ENCODE results near the gene RNU1-3. TPM values are rescaled to one million over a fixed set of nuclear protein-coding genes. Genes with fewer than 3 reads are reported as not detected.
"Not testable (repeated sequence)": the region's sequence is repeated elsewhere in the genome, so short reads cannot be mapped to it uniquely, and the experiment has no call there.

RNU1-3 gene
- total and polyA plus RNA-seq, 9 of the 15 experiments (the other 6 are each of a cell fraction or from before 2014, with no cell fraction given) = under 0.01 to 32,823 (median 2,538) TPM; not detected in 4

DNA sequence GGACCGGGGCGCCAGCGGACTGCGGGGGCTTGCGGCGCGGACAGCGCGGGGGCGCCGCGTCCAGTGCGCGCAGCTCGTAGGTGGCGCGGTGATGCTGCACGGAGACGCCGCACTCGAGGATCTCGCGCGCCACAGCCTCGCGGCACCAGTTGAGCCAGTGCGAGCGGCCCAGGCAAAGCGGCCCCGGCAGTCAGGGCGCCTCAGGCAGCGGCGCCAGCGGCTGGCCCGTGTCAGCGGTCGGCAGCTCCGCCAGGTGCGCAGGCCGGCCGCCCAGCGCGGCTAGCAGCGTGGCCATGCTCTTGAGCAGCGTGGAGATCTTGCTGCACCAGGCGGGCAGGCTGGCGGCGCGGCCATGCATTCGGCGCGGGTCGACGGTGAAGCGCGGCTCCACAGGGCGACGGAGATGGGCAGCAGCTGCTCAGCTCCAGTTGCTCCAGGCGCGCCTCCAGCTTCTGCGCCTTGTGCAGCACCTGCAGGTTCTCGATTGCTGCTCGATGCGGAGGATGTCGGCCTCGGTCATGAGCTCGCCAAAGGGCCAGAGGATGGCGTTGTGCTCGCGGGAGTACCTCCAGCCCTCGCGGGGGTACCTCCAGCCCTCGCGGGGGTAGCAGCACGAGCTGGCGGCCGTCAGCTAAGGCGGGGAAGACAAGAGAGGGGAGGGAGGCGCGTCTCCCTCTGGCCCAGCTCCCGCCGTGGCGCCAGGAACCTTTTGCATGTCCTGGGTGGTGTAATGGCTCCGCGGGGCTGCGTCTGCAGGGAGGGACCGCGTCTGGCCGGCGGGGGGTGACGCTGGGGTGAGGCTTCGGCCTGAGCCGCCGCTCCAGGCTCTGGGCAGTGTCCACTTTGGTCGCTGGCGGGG lies 26.9 kb upstream of the RNU1-3 start:
- FAIRE-seq = not testable (repeated sequence)

GRCh38 chr1:16692717-16693448 lies 26.1 kb upstream of the RNU1-3 start:
- intact Hi-C loops (cut with micrococcal nuclease); BruUV-seq (replicated peaks); FAIRE-seq; H3K4me3 ChIP-seq; H2AFZ ChIP-seq (ENCODE audit: low read depth, low read length); in situ Hi-C loops (cut with MboI); H3K79me2 ChIP-seq (ENCODE audit: control insufficient read depth, insufficient read depth, low read length); H3K27ac ChIP-seq (ENCODE audit: extremely low read depth, low read depth, low read length); DNase-seq (ENCODE audit: extremely low read depth in 1 of 4, low spot score in 3 of 4); H3K9ac ChIP-seq (ENCODE audit: insufficient read depth in 1 of 2, low read depth in 2 of 2, low read length in 2 of 2); ATAC-seq; H3K4me1 ChIP-seq (replicated peaks in 1 of 2; ENCODE audit: control insufficient read depth in 2 of 2, insufficient read depth in 2 of 2, low read length in 2 of 2); H4K20me1 ChIP-seq (replicated peaks; ENCODE audit: control insufficient read depth, insufficient read depth, low read length); H3K27me3 ChIP-seq (ENCODE audit: control insufficient read depth in 2 of 2, insufficient read depth in 2 of 2, low read length in 2 of 2); CTCF ChIA-PET (ENCODE audit: low intra/inter-chr PET ratio); H3K4me2 ChIP-seq (ENCODE audit: insufficient read depth, low read length); H3K9me1 ChIP-seq (ENCODE audit: control insufficient read depth, insufficient read depth, low read length); H3K36me3 ChIP-seq (ENCODE audit: control insufficient read depth, insufficient read depth, low read length); H3K9me3 ChIP-seq (replicated peaks; ENCODE audit: control insufficient read depth, insufficient read depth, low read depth, low read length): not testable (repeated sequence)
- WGBS (ENCODE audit: insufficient coverage, low coverage, missing lambda C conversion rate) = 78% methylated on average over 9 of the region's 79 CpGs
- POLR2A ChIA-PET = interaction anchor here (1.2 to 1.4 kb wide), 2 partner anchors 25 to 72 kb away, joined by 4 read pairs; no protein-coding TSS in a partner anchor

More for the DNA sequence above, 26.9 kb upstream of the RNU1-3 start:
- H3K27me3 ChIP-seq (ENCODE audit: control insufficient read depth in 2 of 2, insufficient read depth in 2 of 2, low read length in 2 of 2); in situ Hi-C loops (cut with MboI); H3K27ac ChIP-seq (ENCODE audit: extremely low read depth, low read depth, low read length); H3K4me2 ChIP-seq (ENCODE audit: insufficient read depth, low read length); DNase-seq (ENCODE audit: extremely low read depth in 1 of 4, low spot score in 3 of 4); CTCF ChIA-PET (ENCODE audit: low intra/inter-chr PET ratio); BruUV-seq (replicated peaks); H3K4me3 ChIP-seq; H3K79me2 ChIP-seq (ENCODE audit: control insufficient read depth, insufficient read depth, low read length); H3K9me1 ChIP-seq (ENCODE audit: control insufficient read depth, insufficient read depth, low read length); H3K4me1 ChIP-seq (replicated peaks in 1 of 2; ENCODE audit: control insufficient read depth in 2 of 2, insufficient read depth in 2 of 2, low read length in 2 of 2); H3K9ac ChIP-seq (ENCODE audit: insufficient read depth in 1 of 2, low read depth in 2 of 2, low read length in 2 of 2); H3K36me3 ChIP-seq (ENCODE audit: control insufficient read depth, insufficient read depth, low read length); H4K20me1 ChIP-seq (replicated peaks; ENCODE audit: control insufficient read depth, insufficient read depth, low read length); intact Hi-C loops (cut with micrococcal nuclease); H3K9me3 ChIP-seq (replicated peaks; ENCODE audit: control insufficient read depth, insufficient read depth, low read depth, low read length); ATAC-seq; H2AFZ ChIP-seq (ENCODE audit: low read depth, low read length): not testable (repeated sequence)
- WGBS (ENCODE audit: insufficient coverage, low coverage, missing lambda C conversion rate) = 88% methylated on average over 13 of the region's 96 CpGs
- POLR2A ChIA-PET = interaction anchor here (1.1 to 1.2 kb wide), 2 partner anchors 72 to 180 kb away, joined by 4 to 5 read pairs; partner anchors contain the start of gene RNU1-1

DNA sequence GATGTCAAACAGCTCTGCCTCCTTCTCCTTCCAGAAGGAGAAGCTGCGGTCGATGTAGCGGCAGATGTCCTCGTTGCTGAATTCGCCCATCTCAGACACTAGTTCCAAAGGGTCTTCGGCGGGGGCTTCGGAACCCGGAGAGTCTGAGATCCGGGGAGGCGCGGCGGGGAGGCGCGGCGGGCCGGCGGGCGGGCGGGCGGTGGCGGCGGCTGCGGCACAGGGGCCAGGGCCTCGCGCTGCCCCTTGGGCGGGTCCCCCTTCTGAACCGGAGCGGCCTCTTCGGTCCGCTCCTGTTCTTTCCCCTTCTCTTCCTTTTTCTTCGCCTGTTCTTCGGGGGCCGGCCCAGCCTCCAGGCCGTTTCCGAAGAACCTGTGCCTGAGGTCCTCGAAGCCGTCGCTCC lies 25.5 kb upstream of the RNU1-3 start:
- POLR2A ChIA-PET = interaction anchor here (1.2 to 1.4 kb wide), 2 partner anchors 25 to 71 kb away, joined by 4 read pairs; no protein-coding TSS in a partner anchor
- H2AFZ ChIP-seq (ENCODE audit: low read depth, low read length); intact Hi-C loops (cut with micrococcal nuclease); H3K9me1 ChIP-seq (ENCODE audit: control insufficient read depth, insufficient read depth, low read length); BruUV-seq (replicated peaks); H3K4me1 ChIP-seq (replicated peaks in 1 of 2; ENCODE audit: control insufficient read depth in 2 of 2, insufficient read depth in 2 of 2, low read length in 2 of 2); H3K27ac ChIP-seq (ENCODE audit: extremely low read depth, low read depth, low read length); FAIRE-seq; H3K9me3 ChIP-seq (replicated peaks; ENCODE audit: control insufficient read depth, insufficient read depth, low read depth, low read length); H3K36me3 ChIP-seq (ENCODE audit: control insufficient read depth, insufficient read depth, low read length); H3K79me2 ChIP-seq (ENCODE audit: control insufficient read depth, insufficient read depth, low read length); DNase-seq (ENCODE audit: extremely low read depth in 1 of 4, low spot score in 3 of 4); H3K4me2 ChIP-seq (ENCODE audit: insufficient read depth, low read length); H3K27me3 ChIP-seq (ENCODE audit: control insufficient read depth in 2 of 2, insufficient read depth in 2 of 2, low read length in 2 of 2); H4K20me1 ChIP-seq (replicated peaks; ENCODE audit: control insufficient read depth, insufficient read depth, low read length); ATAC-seq; in situ Hi-C loops (cut with MboI); CTCF ChIA-PET (ENCODE audit: low intra/inter-chr PET ratio); H3K4me3 ChIP-seq; H3K9ac ChIP-seq (ENCODE audit: insufficient read depth in 1 of 2, low read depth in 2 of 2, low read length in 2 of 2): not testable (repeated sequence)
- WGBS (ENCODE audit: insufficient coverage, low coverage, missing lambda C conversion rate) = no CpG with 5 or more reads among the region's 39 CpGs
